NOMO-1 (cell line): ENCODE measurements around the gene PAK4.
"Not testable (repeated sequence)": the region's sequence is repeated elsewhere in the genome, so short reads cannot be mapped to it uniquely, and the experiment has no call there.

Experiments
- DNase-seq, 2 experiments: peaks; one replicate each; lab custom pipeline; 2025; ENCODE audit not compliant: unreplicated experiment in 2 of 2; lab: John Stamatoyannopoulos, UW

PAK4 gene

DNA sequence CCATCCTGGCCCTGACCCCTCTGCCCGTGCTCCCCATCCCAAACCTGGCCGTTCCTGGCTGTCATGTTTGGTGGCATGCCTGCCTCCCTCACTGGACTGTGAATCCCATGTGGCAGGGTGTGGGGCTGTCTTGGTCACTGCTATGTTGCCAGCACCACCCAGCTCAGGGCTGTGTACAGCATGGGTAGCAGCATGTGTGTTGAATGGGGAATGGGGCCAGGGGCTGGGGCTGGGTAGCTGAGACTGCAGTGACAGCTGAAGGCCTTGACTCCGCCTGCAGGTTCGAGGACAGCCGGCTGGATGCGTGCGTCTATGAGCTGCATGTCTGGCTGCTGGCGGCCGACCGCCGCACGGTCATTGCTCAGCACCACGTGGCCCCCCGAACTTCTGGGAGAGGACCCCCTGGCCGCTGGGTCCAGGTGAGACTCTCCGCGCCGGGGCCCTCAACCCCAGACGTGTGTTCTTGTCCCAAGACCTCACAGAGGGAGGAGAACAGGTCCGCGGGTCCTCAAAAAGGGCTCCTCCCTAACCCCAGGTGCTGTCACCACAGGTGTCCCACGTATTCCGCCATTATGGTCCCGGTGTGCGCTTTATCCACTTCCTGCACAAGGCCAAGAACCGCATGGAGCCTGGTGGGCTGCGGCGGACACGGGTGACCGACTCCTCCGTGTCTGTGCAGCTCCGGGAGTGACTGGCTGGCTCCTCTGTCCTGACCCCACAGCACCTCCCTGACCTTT, 74.6 kb downstream of the PAK4 start:
- DNase-seq = no peak

DNA sequence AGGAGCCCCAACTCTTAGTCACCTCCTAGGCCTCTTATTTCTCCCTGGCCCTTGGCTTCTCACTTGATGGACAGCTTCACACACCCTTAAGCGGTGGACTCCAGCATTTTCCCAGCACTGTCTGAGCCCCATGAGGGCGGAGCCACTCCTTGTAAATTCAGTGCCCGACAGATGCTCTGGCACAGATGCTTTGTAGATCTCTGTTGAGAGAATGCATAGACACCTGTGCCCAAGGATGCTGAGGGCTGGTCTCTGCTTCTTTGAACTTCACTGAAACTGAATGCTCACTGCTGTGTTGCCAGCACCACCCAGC, 75.2 kb downstream of the PAK4 start:
- DNase-seq = no peak

DNA sequence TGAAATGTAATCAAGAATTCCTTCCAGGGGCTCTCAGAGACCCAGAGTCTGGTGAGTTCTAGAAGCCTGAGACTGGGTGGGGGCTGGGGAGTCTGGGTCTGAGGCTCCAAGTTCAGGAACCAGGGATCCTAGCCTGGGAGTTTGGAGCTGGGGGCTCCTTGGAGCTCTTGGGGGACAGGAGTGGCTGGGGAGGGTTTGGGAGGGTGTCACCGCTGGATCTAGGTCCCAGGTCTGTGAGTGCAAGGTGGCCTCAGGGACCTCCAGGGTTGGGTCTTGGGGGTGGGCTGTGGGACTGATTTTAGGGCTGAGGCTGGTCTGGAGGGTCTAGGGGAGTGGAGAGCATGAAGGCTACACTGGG, 77.4 kb downstream of the PAK4 start:
- no peak for DNase-seq

DNA sequence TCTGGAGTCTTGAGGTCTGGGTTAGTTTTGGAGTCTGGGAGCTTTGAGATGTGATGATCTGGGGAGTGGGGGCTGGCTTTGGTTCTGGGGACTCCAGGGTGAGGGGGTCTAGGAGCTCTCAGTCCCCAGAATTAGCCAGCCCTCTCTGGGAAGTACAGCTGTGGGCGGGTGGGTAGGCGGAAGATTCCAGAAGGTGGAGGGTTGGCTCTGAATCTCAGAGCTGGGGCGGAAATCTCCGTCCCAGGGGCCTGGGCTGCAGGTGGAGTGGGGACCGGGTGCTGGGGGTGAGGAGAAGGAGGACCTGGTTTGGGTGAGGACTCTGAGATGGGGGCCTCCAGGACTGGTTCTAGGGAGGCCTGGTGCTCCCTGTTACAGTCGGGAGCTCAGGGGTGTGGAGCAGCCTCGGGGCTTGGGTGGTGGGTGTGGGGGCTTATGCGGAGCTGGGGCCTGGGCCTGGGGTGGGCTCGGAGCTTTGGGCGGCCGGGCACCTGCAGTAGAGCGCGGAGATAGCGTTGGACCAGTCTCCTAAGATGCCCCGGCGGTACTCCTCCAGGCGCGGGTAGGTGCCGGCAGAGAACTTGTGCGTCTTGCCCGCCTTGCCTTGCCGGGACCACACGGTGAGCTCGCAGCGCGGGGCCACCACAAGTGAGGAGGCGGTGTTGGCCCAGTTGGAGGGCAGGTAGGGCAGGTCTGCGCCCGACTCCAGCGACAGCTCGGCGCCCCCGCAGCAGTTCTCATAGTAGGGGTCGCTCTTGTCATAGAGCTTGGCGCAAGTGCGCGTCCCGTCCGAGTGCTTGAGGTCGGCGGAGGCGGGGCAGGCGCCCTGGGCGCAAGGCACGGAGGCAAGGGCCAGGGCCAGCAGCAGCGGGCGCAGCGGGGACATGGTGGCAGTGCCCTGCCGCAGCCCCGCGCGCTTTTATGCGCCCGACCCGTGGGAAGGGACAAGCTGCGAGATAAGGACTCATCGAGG, 78.1 kb downstream of the PAK4 start, which contains the start of gene SYCN:
Gene SYCN (minus strand): TSS at position 892 of the 970 bp plus-strand sequence. CDS start 9 bp downstream, at position 883.
- DNase-seq = no peak

DNA sequence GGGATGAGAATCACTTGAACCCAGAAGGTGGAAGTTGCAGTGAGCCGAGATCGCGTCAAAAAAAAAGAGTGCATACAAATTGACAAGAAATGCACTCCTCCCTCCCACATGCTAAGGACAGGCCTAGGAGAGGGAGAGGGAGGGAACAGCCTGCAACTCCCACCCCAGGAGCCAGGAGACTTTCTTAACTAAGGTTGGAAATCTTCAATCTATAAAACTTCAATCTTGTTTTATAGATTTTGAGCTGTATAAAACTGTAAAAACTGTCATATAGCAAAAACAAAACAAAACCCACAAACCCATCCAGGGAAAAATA, 79.8 kb downstream of the PAK4 start:
- no peak for DNase-seq

DNA sequence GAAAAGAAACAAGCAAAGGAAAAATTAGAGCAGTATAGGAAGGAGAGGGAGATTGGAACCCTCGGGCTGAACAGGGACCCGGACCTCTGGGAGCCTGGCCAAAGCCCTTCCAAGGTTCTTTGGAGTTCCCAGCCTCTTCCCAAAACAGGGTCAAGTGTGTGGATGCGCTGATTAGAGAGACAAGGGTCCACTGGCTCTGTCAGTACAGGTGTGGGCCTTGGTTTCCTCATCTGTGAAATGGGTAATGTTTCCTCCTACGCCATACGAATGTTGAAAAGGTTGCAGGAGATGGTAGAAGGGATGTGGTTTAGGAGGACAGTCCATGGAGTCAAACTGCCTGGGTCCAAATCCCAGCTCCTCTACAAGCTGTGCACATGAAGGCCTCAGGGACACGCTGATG, 80.5 kb downstream of the PAK4 start:
- DNase-seq = no peak

DNA sequence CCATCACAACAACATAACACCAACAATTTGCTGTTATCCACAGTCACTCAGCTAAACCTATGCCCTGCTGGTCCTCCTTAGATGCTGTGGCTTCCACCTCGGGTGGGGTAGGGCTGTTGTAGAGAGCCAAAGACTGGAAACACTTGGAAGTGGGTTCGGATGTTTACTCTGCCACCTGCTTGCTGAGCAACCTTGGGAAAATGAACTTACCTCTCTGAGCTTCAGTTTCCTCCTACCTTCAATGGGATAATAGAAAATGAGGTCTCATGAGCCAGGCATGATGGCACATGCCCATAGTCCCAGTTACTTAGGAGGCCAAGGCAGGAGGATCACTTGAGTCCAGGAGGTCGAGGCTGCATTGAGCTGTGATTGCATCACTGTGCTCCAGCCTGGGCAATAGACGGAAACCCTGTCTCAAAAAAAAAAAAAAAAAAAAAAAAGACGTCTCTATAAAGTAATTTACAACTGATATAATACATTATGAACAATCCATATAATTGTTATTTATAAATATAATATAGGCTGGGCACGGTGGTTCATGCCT, 81.8 kb downstream of the PAK4 start:
- DNase-seq = no peak

DNA sequence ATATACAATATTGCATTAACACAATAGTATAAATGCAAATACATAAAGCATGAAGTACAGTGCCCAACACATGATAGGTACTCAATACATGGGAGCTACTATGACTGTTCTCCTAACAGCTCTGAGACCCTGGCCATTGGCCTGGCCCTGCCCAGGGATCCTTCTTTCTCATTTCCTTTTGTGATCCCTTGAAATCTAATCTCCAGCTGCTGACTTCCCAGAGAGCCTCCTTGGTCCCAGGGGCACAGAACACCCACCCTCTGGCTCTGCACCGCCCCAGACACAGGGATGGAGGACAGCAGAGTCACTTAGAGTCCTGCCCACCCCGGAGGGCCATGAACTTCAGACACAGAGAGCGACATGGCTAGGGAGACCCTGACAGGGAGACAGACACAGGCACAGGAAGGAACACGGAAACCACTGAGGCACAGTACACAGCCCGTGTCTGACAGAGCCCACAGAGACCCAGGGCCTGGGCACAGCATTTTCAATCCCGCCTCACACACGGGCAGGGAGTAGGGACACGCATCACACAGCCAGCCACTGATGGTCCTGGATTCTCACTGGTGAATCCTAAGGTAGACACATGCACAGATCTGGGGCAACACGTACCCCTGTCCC, 82.7 kb downstream of the PAK4 start:
- DNase-seq = no peak

DNA sequence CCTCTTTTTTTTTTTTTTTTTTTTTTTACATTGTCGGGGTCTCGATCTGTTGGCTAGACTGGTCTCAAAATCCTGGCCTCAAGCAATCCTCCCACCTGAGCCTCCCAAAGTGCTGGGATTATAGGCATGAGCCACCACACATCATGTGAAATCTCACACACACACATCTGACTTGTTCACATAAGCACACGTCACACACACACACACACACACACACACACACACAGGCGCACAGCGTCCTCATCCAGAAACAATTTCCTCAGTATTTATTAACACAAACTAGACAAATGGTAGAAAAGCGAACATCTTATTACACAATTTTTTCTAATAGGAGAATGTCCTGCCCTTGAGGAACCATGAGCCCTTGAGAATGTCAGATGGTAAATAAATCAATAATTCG, 83.6 kb downstream of the PAK4 start:
- DNase-seq = no peak

DNA sequence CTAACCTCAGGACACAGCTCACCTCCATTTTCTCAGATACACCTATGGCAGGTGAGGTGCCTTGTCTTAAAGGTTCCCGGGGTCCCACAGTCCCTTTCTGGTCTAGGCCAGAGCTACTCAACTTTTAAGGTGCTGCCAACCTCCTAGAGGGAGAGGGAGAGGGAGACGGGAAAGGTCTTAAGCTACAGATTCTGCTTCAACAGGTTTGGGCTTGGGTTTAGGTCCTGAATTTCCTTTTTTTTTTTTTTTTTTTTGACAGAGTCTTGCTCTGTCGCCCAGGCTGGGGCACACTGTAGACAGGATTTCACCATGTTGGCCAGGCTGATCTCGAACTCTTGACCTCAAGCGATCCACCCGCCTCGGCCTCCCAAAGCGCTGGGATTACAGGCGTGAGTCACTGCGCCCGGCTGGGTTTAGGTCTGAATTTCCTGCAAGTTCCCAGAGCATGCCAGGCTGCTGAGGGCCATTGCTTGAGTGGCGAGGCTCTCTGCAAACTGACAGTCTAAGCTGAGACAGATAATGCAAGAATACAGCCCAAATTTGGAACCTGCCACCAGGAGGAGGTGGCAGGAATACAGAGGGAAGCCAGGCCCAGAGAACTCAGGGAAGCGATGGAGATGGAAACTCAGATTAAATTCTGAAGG, 86.3 kb downstream of the PAK4 start:
- no peak for DNase-seq

DNA sequence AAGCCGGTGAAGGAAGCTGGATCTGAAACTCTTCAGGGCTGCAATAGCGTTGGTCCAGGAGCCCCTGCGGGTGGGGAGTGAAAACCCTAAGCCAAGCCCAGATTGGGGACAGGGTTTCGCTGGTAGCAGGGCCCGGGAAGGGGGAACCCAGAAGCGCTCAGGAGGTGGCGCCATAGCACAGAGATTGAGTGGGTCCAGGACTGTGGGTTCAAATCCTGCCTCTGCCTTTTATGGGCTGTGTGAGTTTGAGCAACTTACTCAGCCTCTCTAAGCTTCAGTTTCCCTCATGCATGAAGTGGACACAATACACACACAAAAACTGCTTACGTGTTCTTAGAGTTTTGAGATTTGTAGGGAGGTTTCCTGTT, 86.8 kb downstream of the PAK4 start:
- DNase-seq = peak; percentile 9 to 26

DNA sequence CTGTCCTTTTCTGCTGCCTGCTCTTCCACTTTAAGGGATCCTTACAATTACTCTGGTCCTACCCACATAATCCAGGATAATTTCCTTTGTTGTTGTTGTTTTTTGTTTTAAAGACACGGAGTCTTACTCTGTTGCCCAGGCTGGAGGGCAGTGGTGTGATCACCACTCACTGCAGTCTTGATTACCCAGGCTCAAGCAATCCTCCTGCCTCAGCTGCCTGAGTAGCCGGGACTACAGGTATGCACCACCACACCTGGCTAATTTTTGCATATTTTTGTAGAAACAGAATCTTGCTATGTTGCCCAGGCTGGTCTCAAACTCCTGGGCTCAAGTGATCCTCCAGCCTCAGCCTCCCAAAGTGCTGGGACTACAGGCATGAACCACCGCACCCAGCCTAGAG, 89.7 kb downstream of the PAK4 start:
- DNase-seq = not testable (repeated sequence)

DNA sequence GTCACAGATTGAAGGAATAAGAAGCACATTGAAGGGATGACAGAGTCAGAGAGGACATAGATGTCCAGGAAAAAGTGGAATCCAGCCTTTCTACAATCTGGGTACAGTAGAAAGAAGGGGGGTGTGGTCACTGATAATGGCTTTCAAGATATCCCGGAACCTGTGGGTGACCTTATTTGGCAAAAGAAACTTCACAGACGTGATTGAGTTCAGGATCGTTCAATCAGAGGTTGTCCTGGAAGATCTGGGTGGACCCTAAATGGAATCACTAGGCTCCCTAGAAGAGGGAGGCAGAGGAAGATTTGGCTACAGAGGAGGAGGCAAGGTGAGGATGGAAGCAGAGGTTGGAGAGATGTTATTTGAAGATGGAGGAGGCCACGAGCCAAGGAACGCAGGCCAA, 91.5 kb downstream of the PAK4 start:
- no peak for DNase-seq

DNA sequence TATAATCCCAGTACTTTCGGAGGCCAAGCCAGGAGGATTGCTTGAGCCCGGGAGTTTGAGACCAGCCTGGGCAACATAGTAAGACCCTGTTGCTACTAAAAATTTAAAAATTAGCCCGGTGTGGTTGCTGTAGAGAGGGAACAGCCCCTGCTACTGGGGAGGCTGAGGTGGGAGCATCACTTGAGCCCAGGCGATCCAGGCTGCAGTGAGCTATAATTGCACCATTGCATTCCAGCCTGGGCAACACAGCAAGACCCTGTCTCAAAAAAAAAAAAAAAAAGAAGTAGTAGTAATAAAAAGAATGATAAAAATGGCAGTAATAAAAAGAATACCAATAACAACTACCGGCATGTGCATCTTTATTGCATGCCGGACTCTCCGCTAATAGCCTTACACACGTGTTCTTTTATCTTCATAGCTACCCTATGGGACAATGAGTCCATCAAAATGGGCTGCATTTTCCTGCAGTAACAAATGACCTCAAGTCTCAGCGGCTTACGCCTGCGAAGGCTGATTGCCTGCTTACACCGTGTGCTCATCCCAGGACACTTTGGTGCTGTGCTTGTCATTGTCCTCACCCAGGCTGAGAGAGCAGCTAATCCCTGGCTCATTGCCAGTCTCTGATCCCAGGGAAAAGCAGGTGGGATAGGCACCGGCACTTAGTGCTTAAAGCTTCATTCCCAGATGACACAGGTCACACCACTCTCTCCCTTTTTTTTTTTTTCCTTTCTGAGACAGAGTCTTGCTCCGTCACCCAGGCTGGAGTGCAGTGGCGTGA, 92.8 kb downstream of the PAK4 start:
- DNase-seq = no peak

DNA sequence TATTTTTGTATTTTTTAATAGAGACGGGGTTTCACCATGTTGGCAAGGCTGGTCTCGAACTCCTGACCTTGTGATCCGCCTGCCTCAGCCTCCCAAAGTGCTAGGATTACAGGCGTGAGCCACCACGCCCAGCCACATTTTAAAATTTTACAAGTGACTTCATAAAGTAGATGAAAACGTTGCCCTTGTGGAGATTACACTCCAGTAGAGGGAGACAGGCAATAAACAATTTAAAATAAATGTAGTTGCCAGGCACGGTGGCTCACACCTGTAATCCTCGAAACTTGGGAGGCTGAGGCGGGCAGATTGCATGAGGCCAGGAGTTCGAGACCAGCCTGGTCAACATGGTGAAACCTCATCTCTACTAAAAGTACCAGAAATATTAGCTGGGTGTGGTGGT, 93.5 kb downstream of the PAK4 start:
- DNase-seq = not testable (repeated sequence)

DNA sequence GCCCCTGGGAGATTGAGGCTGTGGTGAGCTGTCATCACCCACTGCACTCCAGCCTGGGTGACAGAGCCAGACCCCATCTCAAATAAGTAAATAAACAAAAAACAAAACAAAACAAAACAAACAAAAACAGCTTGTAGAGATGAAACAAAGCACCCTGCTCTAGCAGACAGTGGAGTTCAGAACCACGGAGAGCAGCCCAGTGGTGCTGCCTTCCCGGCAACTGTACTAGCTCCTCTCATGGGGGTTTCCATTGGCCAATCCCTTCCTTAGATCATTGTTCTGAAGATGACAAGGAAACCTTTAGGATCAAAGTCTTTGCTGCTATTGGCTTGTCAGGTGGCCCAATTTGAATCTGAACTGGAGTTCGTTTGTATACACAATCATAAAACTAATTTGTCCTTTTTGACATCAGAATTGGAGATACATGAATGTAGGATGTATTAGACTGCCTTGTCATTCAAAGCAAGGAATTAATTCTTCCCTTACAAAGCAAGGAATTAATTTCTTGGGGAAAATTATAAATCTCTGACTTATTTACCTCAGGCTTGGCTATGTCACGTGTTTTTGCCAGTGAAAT, 98.2 kb downstream of the PAK4 start:
- DNase-seq = no peak

DNA sequence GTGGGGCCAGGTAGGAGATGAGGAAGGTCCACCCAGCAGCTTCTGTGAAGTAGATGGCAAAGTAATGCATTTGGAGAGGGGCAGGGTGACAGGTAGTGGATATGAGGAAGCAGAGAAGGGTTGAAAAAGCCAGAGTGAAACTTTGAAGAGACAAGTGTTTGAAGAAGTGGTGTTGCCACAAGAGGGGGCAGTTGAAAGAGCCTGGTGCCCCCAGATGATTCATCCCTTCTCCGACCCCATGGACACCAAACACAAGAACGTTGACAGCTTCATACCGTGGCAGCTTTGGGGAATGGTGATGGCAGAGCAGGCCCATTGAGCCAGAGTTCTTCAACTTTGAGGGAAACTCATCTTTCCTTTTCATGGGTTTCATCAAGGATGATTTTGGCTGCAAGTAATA, 99.3 kb downstream of the PAK4 start:
- DNase-seq = peak in 1 of 2 experiments; percentile 57
